Measurements from ENCODE around the gene PPCS. TPM values are rescaled to one million over a fixed set of nuclear protein-coding genes. Genes with fewer than 3 reads are reported as not detected.

PPCS gene
- polyA plus RNA-seq, 1 donor from 2014 or later = 85.1 TPM

GRCh38 chr1:42432714-42433113, 23.6 kb upstream of the PPCS start:
- H3K4me3 ChIP-seq (ENCODE audit: low read length) = no peak overlapping the region
- H2AFZ ChIP-seq (ENCODE audit: low read depth, low read length) = no peak overlapping the region
- no peak overlapping the region for H3K27ac ChIP-seq (ENCODE audit: low read length)
- H3K9me2 ChIP-seq (ENCODE audit: insufficient read depth, low read length) = no peaks in the 10 kb centered on the region
- H3K9ac ChIP-seq (ENCODE audit: low read length) = no peak overlapping the region
- H3F3A ChIP-seq (ENCODE audit: insufficient read depth, low read length, poor library complexity, severe bottlenecking) = no peaks in the 10 kb centered on the region
- H3K9me3 ChIP-seq (ENCODE audit: low read length) = no peaks in the 10 kb centered on the region
- H3K79me2 ChIP-seq (replicated peaks; ENCODE audit: insufficient read depth, low read length) = no peaks in the 10 kb centered on the region
- H3K27me3 ChIP-seq (ENCODE audit: insufficient read depth, low read depth, low read length) = no peaks in the 10 kb centered on the region
- H3K4me2 ChIP-seq (ENCODE audit: low read length) = no peak overlapping the region
- H4K20me1 ChIP-seq (ENCODE audit: insufficient read depth) = no peaks in the 10 kb centered on the region
- no peak for TF ChIP-seq MXI1 (conservative IDR thresholded peaks at IDR 0.05; ENCODE audit: poor library complexity, severe bottlenecking)
- no peak for TF ChIP-seq CTCF (IDR thresholded peaks at IDR 0.05; ENCODE audit: poor library complexity, severe bottlenecking)
- no peak for TF ChIP-seq EP300 (conservative IDR thresholded peaks at IDR 0.05; ENCODE audit: poor library complexity, severe bottlenecking)
- no peak for TF ChIP-seq REST (IDR thresholded peaks at IDR 0.05; ENCODE audit: borderline replicate concordance)
- TF ChIP-seq TAF1 (IDR thresholded peaks at IDR 0.05; ENCODE audit: low read depth) = no peak
- TF ChIP-seq EZH2 (IDR thresholded peaks at IDR 0.05; ENCODE audit: borderline replicate concordance, insufficient read depth, low read length, poor library complexity, severe bottlenecking) = no peak
- TF ChIP-seq POLR2AphosphoS5 (IDR thresholded peaks at IDR 0.05) = no peak
- no peak for TF ChIP-seq RAD21 (conservative IDR thresholded peaks at IDR 0.05)
- no peak for TF ChIP-seq SMC3 (conservative IDR thresholded peaks at IDR 0.05; ENCODE audit: poor library complexity)
- no peaks in the 10 kb centered on the region for H3K36me3 ChIP-seq (ENCODE audit: insufficient read depth, low read length)

GRCh38 chr1:42433369-42433768, 23.0 kb upstream of the PPCS start:
- Histone ChIP-seq H3K9me3 (ENCODE audit: low read length) (no peaks in the 10 kb centered on the region), H3K36me3 (ENCODE audit: insufficient read depth, low read length) (no peaks in the 10 kb centered on the region), H3F3A (ENCODE audit: insufficient read depth, low read length, poor library complexity, severe bottlenecking) (no peaks in the 10 kb centered on the region), H3K27ac (ENCODE audit: low read length) (no peak overlapping the region), H3K4me3 (ENCODE audit: low read length) (no peak overlapping the region), H2AFZ (ENCODE audit: low read depth, low read length) (no peak overlapping the region), H3K9me2 (ENCODE audit: insufficient read depth, low read length) (no peaks in the 10 kb centered on the region), H3K4me2 (ENCODE audit: low read length) (no peak overlapping the region), H3K79me2 (replicated peaks; ENCODE audit: insufficient read depth, low read length) (no peaks in the 10 kb centered on the region), H3K9ac (ENCODE audit: low read length) (no peak overlapping the region), H4K20me1 (ENCODE audit: insufficient read depth) (no peaks in the 10 kb centered on the region), H3K27me3 (ENCODE audit: insufficient read depth, low read depth, low read length) (no peaks in the 10 kb centered on the region)
- no peak for TF ChIP-seq MXI1 (conservative IDR thresholded peaks at IDR 0.05; ENCODE audit: poor library complexity, severe bottlenecking)
- no peak for TF ChIP-seq RAD21 (conservative IDR thresholded peaks at IDR 0.05)
- no peak for TF ChIP-seq REST (IDR thresholded peaks at IDR 0.05; ENCODE audit: borderline replicate concordance)
- no peak for TF ChIP-seq EP300 (conservative IDR thresholded peaks at IDR 0.05; ENCODE audit: poor library complexity, severe bottlenecking)
- TF ChIP-seq EZH2 (IDR thresholded peaks at IDR 0.05; ENCODE audit: borderline replicate concordance, insufficient read depth, low read length, poor library complexity, severe bottlenecking) = no peak
